ENCODE measurements around the gene PLA2R1.

PLA2R1 gene

GRCh38 chr2:159988412-159988970 is 73.9 kb downstream of the PLA2R1 start:
- Histone ChIP-seq H3K4me1 (ENCODE audit: control insufficient read depth in 1 of 2, insufficient read depth in 2 of 2, low read length in 2 of 2) (no peaks in the 10 kb centered on the region), H3K36me3 (ENCODE audit: control insufficient read depth in 1 of 2, insufficient read depth in 2 of 2, low read length in 2 of 2) (peaks cover 0 to 10% of the 10 kb centered on the region in 2 donors), H3K27ac (ENCODE audit: low read depth, low read length) (no peak overlapping the region), H3K9ac (ENCODE audit: low read depth in 1 of 2, low read length in 2 of 2) (no peak overlapping the region), H3K4me3 (ENCODE audit: low read depth in 1 of 2, low read length in 2 of 2) (no peak overlapping the region), H3K27me3 (ENCODE audit: control insufficient read depth in 1 of 2, insufficient read depth in 2 of 2, low read length in 2 of 2) (no peaks in the 10 kb centered on the region), H3K9me3 (ENCODE audit: control insufficient read depth in 1 of 2, low read length in 2 of 2) (no peaks in the 10 kb centered on the region)

- no peaks in the 10 kb centered on the region for H3K9me3 ChIP-seq (ENCODE audit: control insufficient read depth in 1 of 2, low read length in 2 of 2)
- no peaks in the 10 kb centered on the region for H3K27me3 ChIP-seq (ENCODE audit: control insufficient read depth in 1 of 2, insufficient read depth in 2 of 2, low read length in 2 of 2)
- H3K4me3 ChIP-seq (ENCODE audit: low read depth in 1 of 2, low read length in 2 of 2), result no peak overlapping the region
- H3K4me1 ChIP-seq (ENCODE audit: control insufficient read depth in 1 of 2, insufficient read depth in 2 of 2, low read length in 2 of 2), result no peaks in the 10 kb centered on the region
- H3K9ac ChIP-seq (ENCODE audit: low read depth in 1 of 2, low read length in 2 of 2), result no peak overlapping the region
- peaks cover 0 to 13% of the 10 kb centered on the region in 2 donors for H3K36me3 ChIP-seq (ENCODE audit: control insufficient read depth in 1 of 2, insufficient read depth in 2 of 2, low read length in 2 of 2)
- H3K27ac ChIP-seq (ENCODE audit: low read depth, low read length), result no peak overlapping the region
These were observed 75.2 kb downstream of the PLA2R1 start for GRCh38 chr2:159987181-159987580.

- Histone ChIP-seq H3K4me3 (ENCODE audit: low read depth in 1 of 2, low read length in 2 of 2) (no peak overlapping the region), H3K9ac (ENCODE audit: low read depth in 1 of 2, low read length in 2 of 2) (no peak overlapping the region), H3K27me3 (ENCODE audit: control insufficient read depth in 1 of 2, insufficient read depth in 2 of 2, low read length in 2 of 2) (no peaks in the 10 kb centered on the region), H3K36me3 (ENCODE audit: control insufficient read depth in 1 of 2, insufficient read depth in 2 of 2, low read length in 2 of 2) (peaks cover 0 to 20% of the 10 kb centered on the region in 2 donors), H3K9me3 (ENCODE audit: control insufficient read depth in 1 of 2, low read length in 2 of 2) (no peaks in the 10 kb centered on the region), H3K27ac (ENCODE audit: low read depth, low read length) (no peak overlapping the region), H3K4me1 (ENCODE audit: control insufficient read depth in 1 of 2, insufficient read depth in 2 of 2, low read length in 2 of 2) (no peaks in the 10 kb centered on the region)
These were observed 76.8 kb downstream of the PLA2R1 start for GRCh38 chr2:159985656-159986055.

- Histone ChIP-seq H3K9ac (ENCODE audit: low read depth in 1 of 2, low read length in 2 of 2) (no peak overlapping the region), H3K36me3 (ENCODE audit: control insufficient read depth in 1 of 2, insufficient read depth in 2 of 2, low read length in 2 of 2) (peaks cover 3 to 24% of the 10 kb centered on the region in 2 donors), H3K4me3 (ENCODE audit: low read depth in 1 of 2, low read length in 2 of 2) (no peak overlapping the region), H3K9me3 (ENCODE audit: control insufficient read depth in 1 of 2, low read length in 2 of 2) (no peaks in the 10 kb centered on the region), H3K27ac (ENCODE audit: low read depth, low read length) (no peak overlapping the region), H3K4me1 (ENCODE audit: control insufficient read depth in 1 of 2, insufficient read depth in 2 of 2, low read length in 2 of 2) (no peaks in the 10 kb centered on the region), H3K27me3 (ENCODE audit: control insufficient read depth in 1 of 2, insufficient read depth in 2 of 2, low read length in 2 of 2) (no peaks in the 10 kb centered on the region)
These were observed 78.4 kb downstream of the PLA2R1 start for GRCh38 chr2:159984034-159984433.

- H3K27ac ChIP-seq (ENCODE audit: low read depth, low read length), result no peak overlapping the region
- no peaks in the 10 kb centered on the region for H3K9me3 ChIP-seq (ENCODE audit: control insufficient read depth in 1 of 2, low read length in 2 of 2)
- H3K36me3 ChIP-seq (ENCODE audit: control insufficient read depth in 1 of 2, insufficient read depth in 2 of 2, low read length in 2 of 2), result peaks cover 3 to 24% of the 10 kb centered on the region in 2 donors
- no peak overlapping the region for H3K4me3 ChIP-seq (ENCODE audit: low read depth in 1 of 2, low read length in 2 of 2)
- H3K27me3 ChIP-seq (ENCODE audit: control insufficient read depth in 1 of 2, insufficient read depth in 2 of 2, low read length in 2 of 2), result no peaks in the 10 kb centered on the region
- no peak overlapping the region for H3K9ac ChIP-seq (ENCODE audit: low read depth in 1 of 2, low read length in 2 of 2)
- H3K4me1 ChIP-seq (ENCODE audit: control insufficient read depth in 1 of 2, insufficient read depth in 2 of 2, low read length in 2 of 2), result no peaks in the 10 kb centered on the region
These were observed 79.3 kb downstream of the PLA2R1 start for GRCh38 chr2:159982842-159983785.

- Histone ChIP-seq H3K27me3 (ENCODE audit: control insufficient read depth in 1 of 2, insufficient read depth in 2 of 2, low read length in 2 of 2) (no peaks in the 10 kb centered on the region), H3K36me3 (ENCODE audit: control insufficient read depth in 1 of 2, insufficient read depth in 2 of 2, low read length in 2 of 2) (peaks cover 3 to 24% of the 10 kb centered on the region in 2 donors), H3K9ac (ENCODE audit: low read depth in 1 of 2, low read length in 2 of 2) (no peak overlapping the region), H3K4me3 (ENCODE audit: low read depth in 1 of 2, low read length in 2 of 2) (no peak overlapping the region), H3K27ac (ENCODE audit: low read depth, low read length) (no peak overlapping the region), H3K9me3 (ENCODE audit: control insufficient read depth in 1 of 2, low read length in 2 of 2) (no peaks in the 10 kb centered on the region), H3K4me1 (ENCODE audit: control insufficient read depth in 1 of 2, insufficient read depth in 2 of 2, low read length in 2 of 2) (no peaks in the 10 kb centered on the region)
These were observed 80.1 kb downstream of the PLA2R1 start for GRCh38 chr2:159982270-159982669.

GRCh38 chr2:159976527-159977160 is 85.8 kb downstream of the PLA2R1 start:
- Histone ChIP-seq H3K4me3 (ENCODE audit: low read depth in 1 of 2, low read length in 2 of 2) (no peak overlapping the region), H3K36me3 (ENCODE audit: control insufficient read depth in 1 of 2, insufficient read depth in 2 of 2, low read length in 2 of 2) (peaks cover 3 to 7% of the 10 kb centered on the region in 2 donors), H3K4me1 (ENCODE audit: control insufficient read depth in 1 of 2, insufficient read depth in 2 of 2, low read length in 2 of 2) (no peaks in the 10 kb centered on the region), H3K9me3 (ENCODE audit: control insufficient read depth in 1 of 2, low read length in 2 of 2) (no peaks in the 10 kb centered on the region), H3K27me3 (ENCODE audit: control insufficient read depth in 1 of 2, insufficient read depth in 2 of 2, low read length in 2 of 2) (no peaks in the 10 kb centered on the region), H3K9ac (ENCODE audit: low read depth in 1 of 2, low read length in 2 of 2) (no peak overlapping the region), H3K27ac (ENCODE audit: low read depth, low read length) (no peak overlapping the region)

- Histone ChIP-seq H3K27me3 (ENCODE audit: control insufficient read depth in 1 of 2, insufficient read depth in 2 of 2, low read length in 2 of 2) (no peaks in the 10 kb centered on the region), H3K4me3 (ENCODE audit: low read depth in 1 of 2, low read length in 2 of 2) (no peak overlapping the region), H3K36me3 (ENCODE audit: control insufficient read depth in 1 of 2, insufficient read depth in 2 of 2, low read length in 2 of 2) (no peaks in the 10 kb centered on the region), H3K9me3 (ENCODE audit: control insufficient read depth in 1 of 2, low read length in 2 of 2) (no peaks in the 10 kb centered on the region), H3K27ac (ENCODE audit: low read depth, low read length) (no peak overlapping the region), H3K4me1 (ENCODE audit: control insufficient read depth in 1 of 2, insufficient read depth in 2 of 2, low read length in 2 of 2) (no peaks in the 10 kb centered on the region), H3K9ac (ENCODE audit: low read depth in 1 of 2, low read length in 2 of 2) (no peak overlapping the region)
These were observed 89.1 kb downstream of the PLA2R1 start for GRCh38 chr2:159973325-159973724.

GRCh38 chr2:159971365-159972152 is 90.9 kb downstream of the PLA2R1 start:
- no peaks in the 10 kb centered on the region for H3K4me1 ChIP-seq (ENCODE audit: control insufficient read depth in 1 of 2, insufficient read depth in 2 of 2, low read length in 2 of 2)
- no peaks in the 10 kb centered on the region for H3K9me3 ChIP-seq (ENCODE audit: control insufficient read depth in 1 of 2, low read length in 2 of 2)
- no peaks in the 10 kb centered on the region for H3K27me3 ChIP-seq (ENCODE audit: control insufficient read depth in 1 of 2, insufficient read depth in 2 of 2, low read length in 2 of 2)
- H3K36me3 ChIP-seq (ENCODE audit: control insufficient read depth in 1 of 2, insufficient read depth in 2 of 2, low read length in 2 of 2), result peaks cover 0 to 5% of the 10 kb centered on the region in 2 donors
- no peak overlapping the region for H3K27ac ChIP-seq (ENCODE audit: low read depth, low read length)
- no peak overlapping the region for H3K4me3 ChIP-seq (ENCODE audit: low read depth in 1 of 2, low read length in 2 of 2)
- H3K9ac ChIP-seq (ENCODE audit: low read depth in 1 of 2, low read length in 2 of 2), result no peak overlapping the region
